HepG2 (cell line): Measurements from ENCODE around the gene TMEM184B.

Experiments used
- JARID2 ChIP-seq: sonication (generic); formaldehyde crosslinking; IDR thresholded peaks from 2 replicates; pipeline ENCODE4 v1.8.1; 2023; ENCODE audit warnings: missing genetic modification reagents, inconsistent platforms; ENCODE audit not compliant: insufficient replicate concordance
- MTA3 ChIP-seq: sonication (generic); formaldehyde crosslinking; IDR thresholded peaks from 2 replicates; pipeline ENCODE4 v1.4.0; 2020; ENCODE audit warnings: missing genetic modification reagents
- TCF7L2 ChIP-seq: IDR thresholded peaks from 2 replicates; pipeline ENCODE4 v1.6.1; 2011; ENCODE audit warnings: mild to moderate bottlenecking, low read depth, low read length, moderate library complexity
- ZNF224 ChIP-seq: sonication (generic); formaldehyde crosslinking; IDR thresholded peaks from 2 replicates; pipeline ENCODE4 v1.5.0; 2020; ENCODE audit warnings: mild to moderate bottlenecking, missing genetic modification reagents
- ZNF766 ChIP-seq: sonication (generic); formaldehyde crosslinking; IDR thresholded peaks from 2 replicates; pipeline ENCODE4 v1.5.0; 2020; ENCODE audit warnings: missing genetic modification reagents, borderline replicate concordance
- TF ChIP-seq, protein P1 (sequence below): sonication (generic); formaldehyde crosslinking; IDR thresholded peaks from 2 replicates; pipeline ENCODE4 v1.4.0; 2020; ENCODE audit warnings: missing genetic modification reagents
- TF ChIP-seq, protein P2 (sequence below): sonication (generic); formaldehyde crosslinking; conservative IDR thresholded peaks from 2 replicates; pipeline ENCODE4 v1.8.0; 2022; ENCODE audit warnings: missing genetic modification reagents

- TF ChIP-seq TCF7L2, result no peak
- TF ChIP-seq ZNF224 (CRISPR knock-in tag), result no peak
- no peak for TF ChIP-seq MTA3
- TF ChIP-seq, protein P1, sequence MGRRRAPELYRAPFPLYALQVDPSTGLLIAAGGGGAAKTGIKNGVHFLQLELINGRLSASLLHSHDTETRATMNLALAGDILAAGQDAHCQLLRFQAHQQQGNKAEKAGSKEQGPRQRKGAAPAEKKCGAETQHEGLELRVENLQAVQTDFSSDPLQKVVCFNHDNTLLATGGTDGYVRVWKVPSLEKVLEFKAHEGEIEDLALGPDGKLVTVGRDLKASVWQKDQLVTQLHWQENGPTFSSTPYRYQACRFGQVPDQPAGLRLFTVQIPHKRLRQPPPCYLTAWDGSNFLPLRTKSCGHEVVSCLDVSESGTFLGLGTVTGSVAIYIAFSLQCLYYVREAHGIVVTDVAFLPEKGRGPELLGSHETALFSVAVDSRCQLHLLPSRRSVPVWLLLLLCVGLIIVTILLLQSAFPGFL, result no peak
- no peak for TF ChIP-seq ZNF766
- no peak for TF ChIP-seq JARID2 (CRISPR knock-in tag)
- TF ChIP-seq, protein P2, sequence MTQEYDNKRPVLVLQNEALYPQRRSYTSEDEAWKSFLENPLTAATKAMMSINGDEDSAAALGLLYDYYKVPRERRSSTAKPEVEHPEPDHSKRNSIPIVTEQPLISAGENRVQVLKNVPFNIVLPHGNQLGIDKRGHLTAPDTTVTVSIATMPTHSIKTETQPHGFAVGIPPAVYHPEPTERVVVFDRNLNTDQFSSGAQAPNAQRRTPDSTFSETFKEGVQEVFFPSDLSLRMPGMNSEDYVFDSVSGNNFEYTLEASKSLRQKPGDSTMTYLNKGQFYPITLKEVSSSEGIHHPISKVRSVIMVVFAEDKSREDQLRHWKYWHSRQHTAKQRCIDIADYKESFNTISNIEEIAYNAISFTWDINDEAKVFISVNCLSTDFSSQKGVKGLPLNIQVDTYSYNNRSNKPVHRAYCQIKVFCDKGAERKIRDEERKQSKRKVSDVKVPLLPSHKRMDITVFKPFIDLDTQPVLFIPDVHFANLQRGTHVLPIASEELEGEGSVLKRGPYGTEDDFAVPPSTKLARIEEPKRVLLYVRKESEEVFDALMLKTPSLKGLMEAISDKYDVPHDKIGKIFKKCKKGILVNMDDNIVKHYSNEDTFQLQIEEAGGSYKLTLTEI (CRISPR knock-in tag), result no peak
Measured at GRCh38 chr22:38264322-38264843, 8.4 kb downstream of the TMEM184B start.
